GM12878 (cell line): ENCODE results near the gene KIAA1328. TPM values are rescaled to one million over a fixed set of nuclear protein-coding genes. Genes with fewer than 3 reads are reported as not detected.

Experiments
- CBFB ChIP-seq: IDR thresholded peaks from 2 replicates; pipeline ENCODE4 v1.6.1; 2016; ENCODE audit warnings: antibody characterized with exemption, low read depth
- CBX5 ChIP-seq: sonication (generic); IDR thresholded peaks from 2 replicates; pipeline ENCODE4 v1.6.1; 2016; ENCODE audit warnings: low read depth, moderate library complexity, mild to moderate bottlenecking, inconsistent platforms
- CHD1 ChIP-seq: IDR thresholded peaks from 2 replicates; pipeline ENCODE4 v1.6.1; 2012; ENCODE audit warnings: low read depth, low read length, improper control_type of control experiment
- CHD2 ChIP-seq: IDR thresholded peaks from 2 replicates; pipeline ENCODE4 v1.6.1; 2011; ENCODE audit warnings: low read depth, low read length, improper control_type of control experiment, borderline replicate concordance
- HDGF ChIP-seq: fragments of 450-650 bp; IDR thresholded peaks from 2 replicates; pipeline ENCODE4 v1.6.1; 2016; ENCODE audit warnings: antibody characterized with exemption
- PAX5 ChIP-seq: IDR thresholded peaks from 2 replicates; pipeline ENCODE4 v1.6.1; 2011; ENCODE audit warnings: low read depth, low read length, borderline replicate concordance
- SIX5 ChIP-seq: IDR thresholded peaks from 2 replicates; pipeline ENCODE4 v1.6.1; 2011; ENCODE audit warnings: mild to moderate bottlenecking, low read depth, low read length, moderate library complexity; ENCODE audit not compliant: severe bottlenecking
- SPI1 ChIP-seq: IDR thresholded peaks from 2 replicates; pipeline ENCODE4 v1.6.1; 2011; ENCODE audit warnings: low read depth, mild to moderate bottlenecking, low read length, moderate library complexity, borderline replicate concordance; ENCODE audit not compliant: insufficient read depth
- WRNIP1 ChIP-seq: IDR thresholded peaks from 2 replicates; pipeline ENCODE4 v1.6.1; 2011; ENCODE audit warnings: low read depth, low read length, improper control_type of control experiment, borderline replicate concordance
- polyA plus RNA-seq, 11 experiments: library from polyadenylated mRNA; depleted of rRNA in 4 of 11; unstranded in 6 of 11; stranded (reverse) in 5 of 11; fragments of >200 nt; fragmentation: Nextera tagmentation in 4 of 11; fragmentation: Illumina TruSeq in 1 of 11; extraction: Ambion mirVana in 4 of 11; extraction: Trizol in 1 of 11; gene quantifications; 1 replicate in 1 of 11; 2 replicates in 10 of 11; pipeline versions ENCODE4 v1.2.1 to v1.2.3, GENCODE V29; 2011 to 2016; ENCODE audit warnings: inconsistent platforms in 2 of 11, missing spikeins in 2 of 11, low read depth in 1 of 11
- total RNA-seq, 4 experiments: library from RNA; depleted of rRNA in 3 of 4; stranded (reverse); fragments of >200 nt in 3 of 4; fragmentation: Illumina TruSeq in 1 of 4; extraction: Trizol in 1 of 4; gene quantifications; 2 replicates each; pipeline versions ENCODE4 v1.2.1 to v1.2.3, GENCODE V29; 2013 to 2021
- TF ChIP-seq, protein P1 (sequence below): fragments of 450-650 bp; IDR thresholded peaks from 2 replicates; pipeline ENCODE4 v1.6.1; 2016; ENCODE audit warnings: mild to moderate bottlenecking
- TF ChIP-seq, protein P2 (sequence below): IDR thresholded peaks from 2 replicates; pipeline ENCODE4 v1.6.1; 2012; ENCODE audit warnings: improper control_type of control experiment, low read depth, low read length; ENCODE audit not compliant: insufficient replicate concordance

Gene KIAA1328
- total and polyA plus RNA-seq, 10 of the 15 experiments (the other 5 are each of a cell fraction or from before 2014, with no cell fraction given): 3.1 to 7.1 (median 4.6) TPM

DNA sequence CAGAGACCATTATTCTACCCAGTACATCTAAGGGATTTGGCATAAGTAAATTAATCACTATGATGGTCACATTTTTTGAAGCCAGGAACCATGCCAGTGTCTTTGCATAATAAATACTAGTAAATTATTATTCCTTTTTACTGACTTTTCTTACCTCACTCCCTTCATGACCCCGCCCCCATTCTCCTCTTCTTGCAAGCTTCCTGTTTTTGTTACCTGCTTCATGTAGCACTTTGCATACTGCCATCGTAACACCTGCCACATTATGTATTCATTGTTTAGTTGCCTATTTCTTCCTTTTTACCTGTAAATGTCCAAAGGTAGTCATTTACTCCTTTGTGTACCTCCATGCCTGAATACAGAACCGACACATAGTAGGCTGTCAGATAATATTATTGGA is 309.5 kb downstream of the KIAA1328 start (continued):
- TF ChIP-seq, protein P1, sequence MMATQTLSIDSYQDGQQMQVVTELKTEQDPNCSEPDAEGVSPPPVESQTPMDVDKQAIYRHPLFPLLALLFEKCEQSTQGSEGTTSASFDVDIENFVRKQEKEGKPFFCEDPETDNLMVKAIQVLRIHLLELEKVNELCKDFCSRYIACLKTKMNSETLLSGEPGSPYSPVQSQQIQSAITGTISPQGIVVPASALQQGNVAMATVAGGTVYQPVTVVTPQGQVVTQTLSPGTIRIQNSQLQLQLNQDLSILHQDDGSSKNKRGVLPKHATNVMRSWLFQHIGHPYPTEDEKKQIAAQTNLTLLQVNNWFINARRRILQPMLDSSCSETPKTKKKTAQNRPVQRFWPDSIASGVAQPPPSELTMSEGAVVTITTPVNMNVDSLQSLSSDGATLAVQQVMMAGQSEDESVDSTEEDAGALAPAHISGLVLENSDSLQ: no peak
- TF ChIP-seq CBFB (no peak), SIX5 (no peak), SPI1 (no peak), CBX5 (no peak), CHD2 (no peak), WRNIP1 (no peak), HDGF (no peak), PAX5 (no peak), CHD1 (no peak)
- TF ChIP-seq, protein P2, sequence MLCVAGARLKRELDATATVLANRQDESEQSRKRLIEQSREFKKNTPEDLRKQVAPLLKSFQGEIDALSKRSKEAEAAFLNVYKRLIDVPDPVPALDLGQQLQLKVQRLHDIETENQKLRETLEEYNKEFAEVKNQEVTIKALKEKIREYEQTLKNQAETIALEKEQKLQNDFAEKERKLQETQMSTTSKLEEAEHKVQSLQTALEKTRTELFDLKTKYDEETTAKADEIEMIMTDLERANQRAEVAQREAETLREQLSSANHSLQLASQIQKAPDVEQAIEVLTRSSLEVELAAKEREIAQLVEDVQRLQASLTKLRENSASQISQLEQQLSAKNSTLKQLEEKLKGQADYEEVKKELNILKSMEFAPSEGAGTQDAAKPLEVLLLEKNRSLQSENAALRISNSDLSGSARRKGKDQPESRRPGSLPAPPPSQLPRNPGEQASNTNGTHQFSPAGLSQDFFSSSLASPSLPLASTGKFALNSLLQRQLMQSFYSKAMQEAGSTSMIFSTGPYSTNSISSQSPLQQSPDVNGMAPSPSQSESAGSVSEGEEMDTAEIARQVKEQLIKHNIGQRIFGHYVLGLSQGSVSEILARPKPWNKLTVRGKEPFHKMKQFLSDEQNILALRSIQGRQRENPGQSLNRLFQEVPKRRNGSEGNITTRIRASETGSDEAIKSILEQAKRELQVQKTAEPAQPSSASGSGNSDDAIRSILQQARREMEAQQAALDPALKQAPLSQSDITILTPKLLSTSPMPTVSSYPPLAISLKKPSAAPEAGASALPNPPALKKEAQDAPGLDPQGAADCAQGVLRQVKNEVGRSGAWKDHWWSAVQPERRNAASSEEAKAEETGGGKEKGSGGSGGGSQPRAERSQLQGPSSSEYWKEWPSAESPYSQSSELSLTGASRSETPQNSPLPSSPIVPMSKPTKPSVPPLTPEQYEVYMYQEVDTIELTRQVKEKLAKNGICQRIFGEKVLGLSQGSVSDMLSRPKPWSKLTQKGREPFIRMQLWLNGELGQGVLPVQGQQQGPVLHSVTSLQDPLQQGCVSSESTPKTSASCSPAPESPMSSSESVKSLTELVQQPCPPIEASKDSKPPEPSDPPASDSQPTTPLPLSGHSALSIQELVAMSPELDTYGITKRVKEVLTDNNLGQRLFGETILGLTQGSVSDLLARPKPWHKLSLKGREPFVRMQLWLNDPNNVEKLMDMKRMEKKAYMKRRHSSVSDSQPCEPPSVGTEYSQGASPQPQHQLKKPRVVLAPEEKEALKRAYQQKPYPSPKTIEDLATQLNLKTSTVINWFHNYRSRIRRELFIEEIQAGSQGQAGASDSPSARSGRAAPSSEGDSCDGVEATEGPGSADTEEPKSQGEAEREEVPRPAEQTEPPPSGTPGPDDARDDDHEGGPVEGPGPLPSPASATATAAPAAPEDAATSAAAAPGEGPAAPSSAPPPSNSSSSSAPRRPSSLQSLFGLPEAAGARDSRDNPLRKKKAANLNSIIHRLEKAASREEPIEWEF: no peak
